Kidney (tissue), 14 donors: ENCODE data around the gene HRH2. TPM values are rescaled to one million over a fixed set of nuclear protein-coding genes. Genes with fewer than 3 reads are reported as not detected.

Experiments
- DNase-seq, 5 donors: peaks; one replicate each; pipeline ENCODE4 v3.0.0-alpha.2; 2013 to 2020
- FAIRE-seq: peaks from 2 replicates; lab custom pipeline; 2012; peaks lifted over from hg19 to GRCh38; lab: Jason Lieb, UNC
- H3K27ac ChIP-seq, 2 donors: one replicate each; pipeline ENCODE4 v1.7.0; 2013; ENCODE audit warnings: low read depth in 2 of 2, low read length in 2 of 2, inconsistent platforms in 1 of 2
- H3K27me3 ChIP-seq: one replicate; pipeline ENCODE4 v1.7.1; 2013; ENCODE audit warnings: low read length, inconsistent platforms; ENCODE audit not compliant: control insufficient read depth, insufficient read depth
- H3K36me3 ChIP-seq, 3 donors: one replicate each; pipeline versions ENCODE4 v1.7.0 to v1.7.1; 2013; ENCODE audit warnings: low read length in 3 of 3, control low read depth in 1 of 3, inconsistent platforms in 1 of 3; ENCODE audit not compliant: insufficient read depth in 3 of 3, control insufficient read depth in 2 of 3
- H3K4me1 ChIP-seq, 3 donors: one replicate each; pipeline versions ENCODE4 v1.7.0 to v1.7.1; 2013; ENCODE audit warnings: low read length in 3 of 3, inconsistent platforms in 1 of 3, low read depth in 1 of 3; ENCODE audit not compliant: control insufficient read depth in 2 of 3, insufficient read depth in 2 of 3
- H3K4me3 ChIP-seq, 3 donors: one replicate each; pipeline versions ENCODE4 v1.7.0 to v1.8.1; 2013; ENCODE audit warnings: low read length in 3 of 3, control low read depth in 1 of 3, inconsistent platforms in 1 of 3
- H3K9ac ChIP-seq, 3 donors: one replicate each; pipeline versions ENCODE4 v1.7.0 to v1.7.1; 2013; ENCODE audit warnings: low read length in 3 of 3, control low read depth in 1 of 3, inconsistent platforms in 1 of 3
- H3K9me3 ChIP-seq, 3 donors: one replicate each; pipeline versions ENCODE4 v1.7.0 to v1.7.1; 2013; ENCODE audit warnings: low read length in 3 of 3, control low read depth in 1 of 3, inconsistent platforms in 1 of 3; ENCODE audit not compliant: control insufficient read depth in 2 of 3, insufficient read depth in 1 of 3
- CTCF ChIP-seq: IDR thresholded peaks from 3 replicates; pipeline ENCODE4 v1.5.1; 2012; ENCODE audit warnings: mild to moderate bottlenecking, moderate library complexity, borderline replicate concordance; ENCODE audit not compliant: insufficient read depth; ENCODE audit errors: extremely low read depth
- intact Hi-C: fragments of 100-400 bp; cut with DNase I; formaldehyde crosslinking; loops from one replicate; pipeline ENCODE4 v1.11.1; 2022
- polyA plus RNA-seq: library from polyadenylated mRNA; stranded (reverse); fragments of 350-450 nt; fragmentation: Illumina TruSeq; extraction: RNeasy Lipid Tissue Mini Kit (QIAGEN cat#74804); gene quantifications from one replicate; pipeline ENCODE4 v1.2.3, GENCODE V29; 2014; ENCODE audit warnings: low read depth, low replicate concordance; ENCODE audit not compliant: insufficient read depth
- total RNA-seq: library from RNA; stranded (reverse); fragmentation: NEBNext Ultra II Directional; extraction: Animal tissue kit (Norgen Biotek cat#: 25700); gene quantifications from one replicate; pipeline ENCODE4 v1.2.1, GENCODE V29; 2021
- donor health status: control.
- donor health status: control.
- donor health status: control.
- donor health status: control.
- donor health status: control.
- donor health status: DM: yes; HTN: yes; CAD: no.
- donor health status: Normal renal cell carcinoma (clear cell type).

Gene HRH2
- total and polyA plus RNA-seq, 2 donors from 2014 or later, result 1.9 to 10.6 TPM

GRCh38 chr5:175690025-175690424, 32.2 kb downstream of the HRH2 start:
- Histone ChIP-seq H3K4me3 (no peak overlapping the region), H3K36me3 (no peaks in the 10 kb centered on the region), H3K4me1 (no peaks in the 10 kb centered on the region), H3K9ac (no peak overlapping the region), H3K27ac (no peak overlapping the region), H3K9me3 (no peaks in the 10 kb centered on the region), H3K27me3 (no peaks in the 10 kb centered on the region)
- intact Hi-C loops, result no loop called here
- no peak for TF ChIP-seq CTCF
- FAIRE-seq, result no peak
- peak in 1 of 5 donors; percentile 52 for DNase-seq

- no peak for FAIRE-seq
- H3K27me3 ChIP-seq, result no peaks in the 10 kb centered on the region
- H3K9me3 ChIP-seq, result no peaks in the 10 kb centered on the region
- H3K36me3 ChIP-seq, result no peaks in the 10 kb centered on the region
- H3K4me3 ChIP-seq, result no peak overlapping the region
- DNase-seq, result peak in 1 of 5 donors; percentile 15
- H3K9ac ChIP-seq, result no peak overlapping the region
- no peaks in the 10 kb centered on the region for H3K4me1 ChIP-seq
- no peak for TF ChIP-seq CTCF
- intact Hi-C loops, result no loop called here
- H3K27ac ChIP-seq, result no peak overlapping the region
These were observed 32.7 kb downstream of the HRH2 start for GRCh38 chr5:175690586-175690985.

- no peaks in the 10 kb centered on the region for H3K9me3 ChIP-seq
- H3K36me3 ChIP-seq, result no peaks in the 10 kb centered on the region
- H3K4me1 ChIP-seq, result no peaks in the 10 kb centered on the region
- no peak overlapping the region for H3K27ac ChIP-seq
- FAIRE-seq, result no peak
- intact Hi-C loops, result no loop called here
- peak in 1 of 5 donors; percentile 33 for DNase-seq
- H3K27me3 ChIP-seq, result no peaks in the 10 kb centered on the region
- no peak overlapping the region for H3K9ac ChIP-seq
- no peak overlapping the region for H3K4me3 ChIP-seq
- TF ChIP-seq CTCF, result no peak
These were observed 33.9 kb downstream of the HRH2 start for GRCh38 chr5:175691761-175692160.
